ENCODE results near the gene STRA8.

The STRA8 gene, protein sequence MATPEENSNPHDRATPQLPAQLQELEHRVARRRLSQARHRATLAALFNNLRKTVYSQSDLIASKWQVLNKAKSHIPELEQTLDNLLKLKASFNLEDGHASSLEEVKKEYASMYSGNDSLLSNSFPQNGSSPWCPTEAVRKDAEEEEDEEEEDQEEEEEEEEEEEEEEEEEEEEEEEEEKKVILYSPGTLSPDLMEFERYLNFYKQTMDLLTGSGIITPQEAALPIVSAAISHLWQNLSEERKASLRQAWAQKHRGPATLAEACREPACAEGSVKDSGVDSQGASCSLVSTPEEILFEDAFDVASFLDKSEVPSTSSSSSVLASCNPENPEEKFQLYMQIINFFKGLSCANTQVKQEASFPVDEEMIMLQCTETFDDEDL

DNA sequence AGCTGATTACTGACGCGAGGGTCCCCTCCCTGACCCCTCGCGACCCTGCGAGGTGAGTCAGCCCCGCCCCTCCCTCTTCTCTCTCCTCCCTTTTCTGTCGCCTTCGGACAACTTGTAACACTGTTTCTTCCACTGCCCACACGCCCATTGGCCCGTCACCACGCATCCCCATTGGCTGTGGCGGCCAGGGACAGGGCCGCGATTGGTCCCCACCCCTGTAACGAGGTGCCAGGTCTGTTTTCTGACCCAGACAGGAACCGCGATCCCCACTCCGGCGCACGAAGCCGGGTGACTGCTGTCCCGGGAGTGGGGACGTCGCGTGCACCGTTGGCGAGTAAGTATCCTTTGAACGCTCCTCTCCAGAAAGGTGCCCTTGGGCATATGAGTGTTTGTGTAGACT, at the start of gene STRA8:
Gene STRA8 (plus strand): TSS at position 269 of the 400 bp plus-strand sequence. CDS start 6,687 bp downstream, outside the sequence.
- no peak for FAIRE-seq

DNA sequence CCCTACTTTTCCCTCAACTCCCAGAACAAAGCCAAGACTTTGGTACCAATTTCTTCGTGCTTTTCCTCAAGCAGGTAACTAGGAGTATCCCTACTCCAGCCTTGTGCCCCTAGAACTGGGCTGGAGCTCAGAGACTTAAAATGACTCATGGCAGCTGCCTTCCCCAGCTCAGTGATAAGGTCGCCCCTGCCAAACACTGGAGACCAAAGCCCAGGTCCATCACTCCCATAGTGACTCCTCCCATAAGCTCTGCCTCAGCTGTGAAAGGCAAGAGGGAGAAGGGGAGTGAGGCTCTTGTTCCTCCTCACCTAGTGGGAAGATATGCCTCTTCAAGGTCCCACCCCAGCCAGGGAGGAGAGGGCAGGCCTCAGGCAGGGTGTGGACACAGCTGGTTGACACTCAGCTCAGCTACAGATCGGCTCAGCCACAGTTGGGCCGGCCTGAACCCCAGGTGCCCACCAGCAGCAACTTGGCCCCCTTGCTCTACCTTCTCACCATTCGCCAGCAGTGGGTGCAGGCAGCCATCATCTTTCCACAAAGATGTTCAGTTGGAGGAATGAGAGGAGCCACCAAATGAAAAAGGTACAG, 49.3 kb upstream of the STRA8 start:
- FAIRE-seq: no peak

DNA sequence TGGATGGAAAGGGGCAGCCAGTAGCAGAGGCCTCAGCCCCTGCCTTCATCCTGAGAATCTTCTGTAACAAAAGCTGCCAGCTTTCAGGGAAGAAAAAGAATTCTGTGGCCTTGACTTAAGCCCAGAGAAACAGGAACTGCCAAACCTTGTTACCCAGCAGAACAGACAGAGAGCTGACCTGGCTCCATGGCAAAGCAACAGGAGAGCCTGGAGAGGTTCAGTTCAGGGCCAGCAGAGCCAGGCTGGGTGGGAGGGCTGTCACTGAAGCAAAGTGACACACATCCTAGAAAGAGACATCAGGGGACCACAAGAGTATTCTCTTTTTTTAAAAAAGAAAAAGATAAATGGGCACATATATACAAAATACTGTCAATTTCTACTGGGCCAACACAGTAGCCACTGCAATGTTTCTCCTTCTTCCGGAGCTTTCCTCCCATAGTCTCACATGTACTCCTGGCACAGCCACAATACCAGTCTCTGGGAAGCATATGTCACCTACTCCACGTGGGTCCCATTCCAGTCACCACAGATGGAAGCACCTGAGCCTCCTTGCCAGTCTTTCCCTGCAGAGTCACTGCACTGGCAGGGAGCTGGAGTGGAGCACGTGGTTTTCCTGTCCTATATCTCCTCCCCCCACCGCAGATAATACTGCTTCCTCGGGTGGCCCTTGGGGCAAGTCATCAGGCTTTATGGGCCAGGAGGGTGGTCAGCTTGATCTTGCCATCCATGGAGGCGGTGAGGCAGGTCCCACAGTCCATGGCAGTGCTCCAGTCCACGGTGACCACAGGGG, 48.0 kb upstream of the STRA8 start:
- FAIRE-seq: no peak

DNA sequence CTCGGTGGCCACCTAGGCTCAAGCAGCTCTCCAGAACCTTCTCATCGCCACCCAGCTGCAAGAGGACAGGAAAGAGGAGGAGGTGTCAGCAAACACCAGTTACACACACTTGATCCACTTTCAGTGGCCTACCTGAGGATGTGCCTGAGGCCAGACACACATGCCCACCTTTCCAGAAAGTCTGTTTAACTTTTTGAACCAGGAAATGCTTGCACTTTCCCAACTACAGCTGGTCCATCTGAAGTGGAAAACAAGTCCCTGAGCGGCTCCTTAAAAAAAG, 47.4 kb upstream of the STRA8 start:
- FAIRE-seq: no peak

DNA sequence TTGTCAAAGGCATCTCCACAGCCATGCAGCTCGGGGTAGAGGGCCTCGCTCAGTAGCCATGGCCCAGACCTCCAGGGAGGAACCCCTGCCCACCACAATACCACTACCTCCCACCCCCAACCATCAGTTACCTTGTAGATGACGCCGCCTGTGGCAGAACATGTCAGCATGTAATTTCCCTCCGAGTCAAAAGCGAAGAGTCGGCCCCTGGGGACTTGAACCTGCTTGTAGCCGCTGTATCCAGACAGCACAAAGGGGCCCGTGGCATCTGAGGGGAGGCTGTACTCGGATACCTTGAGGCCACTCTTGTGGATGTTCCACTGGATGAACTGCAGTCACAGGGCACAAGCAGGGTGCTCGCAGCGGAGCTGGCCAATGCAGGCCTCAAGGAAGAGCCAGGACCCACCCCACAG, 46.8 kb upstream of the STRA8 start:
- FAIRE-seq: no peak

DNA sequence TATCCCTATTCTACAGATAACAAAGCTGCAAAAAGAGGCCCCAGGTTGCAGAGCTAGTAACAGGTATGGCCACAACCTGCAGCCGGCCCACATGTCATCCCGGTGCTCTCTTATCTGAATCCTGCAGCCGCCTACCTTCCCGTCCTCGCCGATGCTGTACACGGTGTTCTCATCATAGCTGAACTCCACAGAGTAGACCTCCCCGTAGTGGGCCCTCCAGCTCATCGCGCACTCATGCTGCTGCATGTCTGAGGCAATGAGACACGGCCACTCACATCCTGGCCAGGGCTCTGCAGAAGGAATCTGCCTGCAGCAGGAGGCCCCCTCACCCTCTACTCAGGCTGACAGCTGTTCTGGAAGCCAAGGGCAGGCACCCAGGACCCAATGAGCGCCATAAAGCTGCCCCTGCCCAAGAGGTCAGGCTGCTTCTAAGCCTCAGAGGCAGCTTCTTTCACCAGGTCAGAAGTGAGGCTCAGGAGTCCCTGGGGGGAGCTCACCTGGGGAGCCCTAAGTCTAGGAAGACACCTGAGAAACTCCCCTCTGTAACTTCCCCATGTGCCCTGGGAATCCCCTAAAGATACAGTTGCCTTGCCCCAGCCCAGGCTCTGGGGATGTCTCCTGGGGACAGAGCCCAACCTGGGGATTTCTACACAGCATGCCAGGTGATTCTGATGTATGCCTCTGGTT, 45.2 kb upstream of the STRA8 start:
- FAIRE-seq: no peak

DNA sequence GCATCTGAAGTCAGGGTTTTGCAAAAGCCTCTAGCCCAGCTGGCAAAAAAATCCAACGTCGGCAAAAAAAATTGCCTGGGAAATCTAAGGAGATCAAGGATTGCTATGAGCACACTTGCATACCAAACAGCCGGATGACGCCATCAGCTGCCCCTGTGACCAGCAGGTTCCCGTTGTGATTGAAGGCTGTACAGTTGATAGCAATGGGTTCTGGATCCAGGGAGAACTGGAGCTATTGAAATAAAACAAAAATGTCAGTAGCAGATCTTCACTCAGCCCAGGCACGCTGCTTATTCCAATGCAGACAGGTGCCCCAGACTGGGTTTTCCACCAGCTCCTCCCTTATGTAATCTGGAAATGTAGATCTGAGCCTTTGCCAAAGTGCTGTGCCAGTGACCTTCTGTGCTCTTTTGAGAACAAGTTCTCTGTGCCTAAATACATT, 44.4 kb upstream of the STRA8 start:
- FAIRE-seq: no peak

DNA sequence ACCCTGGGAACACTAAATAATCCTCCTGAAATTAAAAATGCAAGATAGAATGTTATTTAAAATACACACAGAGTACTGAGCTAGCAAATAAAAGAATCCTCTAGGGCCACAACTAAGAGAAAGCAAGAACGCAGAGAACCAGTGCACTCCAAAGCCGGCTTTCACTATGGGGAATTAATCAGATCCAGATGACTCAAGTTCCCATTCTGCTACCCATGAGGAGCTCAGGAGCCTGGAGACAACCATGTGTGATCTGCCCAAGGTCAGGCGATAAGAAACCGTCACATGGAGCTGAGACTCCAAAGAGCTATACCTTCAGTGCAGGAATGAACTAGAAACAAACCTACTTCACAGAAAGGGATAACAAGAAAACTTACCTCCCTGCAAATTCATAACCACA, 43.7 kb upstream of the STRA8 start:
- FAIRE-seq: no peak

DNA sequence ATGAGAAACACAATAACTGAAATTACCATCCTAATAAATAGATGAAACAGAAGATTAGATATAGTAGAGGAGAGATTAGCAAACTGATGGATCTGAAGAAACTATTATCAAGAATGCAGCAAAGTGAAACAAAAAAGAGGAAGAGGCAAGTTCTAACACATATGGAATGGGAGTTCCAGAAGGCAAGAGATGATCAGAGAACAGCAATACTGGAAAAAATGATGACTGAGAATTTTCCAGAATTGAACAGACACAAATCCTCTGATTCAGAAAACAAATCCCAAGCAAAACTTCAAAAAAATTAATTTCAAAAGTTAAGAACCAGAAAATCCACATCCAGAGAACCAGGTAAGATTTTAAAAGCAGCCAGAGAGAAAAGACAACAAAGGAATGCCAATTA, 42.9 kb upstream of the STRA8 start:
- no peak for FAIRE-seq

DNA sequence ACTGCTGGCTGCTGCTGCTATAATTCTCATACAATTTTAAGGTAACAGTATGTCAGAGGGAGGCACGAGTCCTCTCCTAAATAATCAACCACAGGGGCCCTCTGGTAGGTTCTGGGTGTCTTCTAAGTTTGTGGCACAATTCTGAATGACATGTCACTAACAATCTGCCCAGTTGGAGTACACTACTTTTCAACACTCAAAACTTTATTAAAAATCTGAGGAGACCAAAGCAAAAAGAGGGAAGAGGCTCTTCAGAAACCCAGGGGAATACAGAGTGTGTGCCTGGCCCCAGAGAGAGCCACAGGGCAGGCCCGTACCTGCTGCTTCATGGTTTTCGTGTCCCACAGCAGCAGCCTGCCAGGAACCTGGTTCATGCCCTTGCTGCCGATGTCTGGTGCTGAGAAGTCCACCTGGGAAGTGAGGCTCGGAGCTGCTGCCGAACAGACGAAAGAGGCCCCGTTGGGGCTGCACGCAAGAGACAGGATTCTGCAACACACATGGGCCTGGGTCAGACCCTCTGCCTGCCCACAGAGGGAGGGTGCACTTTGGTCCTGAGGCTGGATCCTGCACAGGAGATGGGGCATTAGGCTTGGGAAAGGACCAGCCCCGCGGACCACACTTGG, 40.6 kb upstream of the STRA8 start:
- no peak for FAIRE-seq

DNA sequence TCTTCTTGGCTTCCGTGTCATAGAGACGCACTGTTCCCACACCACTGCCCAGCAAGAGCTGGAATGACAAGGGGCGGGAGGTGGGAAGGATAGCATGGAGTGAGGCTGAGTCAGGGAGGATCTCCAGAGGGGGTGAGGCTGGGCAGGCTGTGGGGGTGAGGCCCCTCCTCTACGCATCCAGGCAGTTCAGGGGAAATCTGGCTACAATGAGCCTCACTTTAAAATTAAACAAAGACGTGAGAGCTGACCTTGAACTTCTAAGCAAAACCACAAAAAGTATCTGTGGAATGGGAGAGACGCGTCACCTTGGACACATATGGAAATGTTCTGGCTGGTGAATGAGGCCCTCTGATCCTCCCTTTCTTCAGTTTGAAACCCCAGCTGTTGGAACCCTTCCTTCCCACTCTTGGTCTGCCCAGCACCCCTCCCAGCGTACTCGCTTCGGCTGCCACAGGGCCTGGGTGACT, 40.0 kb upstream of the STRA8 start:
- FAIRE-seq: no peak

DNA sequence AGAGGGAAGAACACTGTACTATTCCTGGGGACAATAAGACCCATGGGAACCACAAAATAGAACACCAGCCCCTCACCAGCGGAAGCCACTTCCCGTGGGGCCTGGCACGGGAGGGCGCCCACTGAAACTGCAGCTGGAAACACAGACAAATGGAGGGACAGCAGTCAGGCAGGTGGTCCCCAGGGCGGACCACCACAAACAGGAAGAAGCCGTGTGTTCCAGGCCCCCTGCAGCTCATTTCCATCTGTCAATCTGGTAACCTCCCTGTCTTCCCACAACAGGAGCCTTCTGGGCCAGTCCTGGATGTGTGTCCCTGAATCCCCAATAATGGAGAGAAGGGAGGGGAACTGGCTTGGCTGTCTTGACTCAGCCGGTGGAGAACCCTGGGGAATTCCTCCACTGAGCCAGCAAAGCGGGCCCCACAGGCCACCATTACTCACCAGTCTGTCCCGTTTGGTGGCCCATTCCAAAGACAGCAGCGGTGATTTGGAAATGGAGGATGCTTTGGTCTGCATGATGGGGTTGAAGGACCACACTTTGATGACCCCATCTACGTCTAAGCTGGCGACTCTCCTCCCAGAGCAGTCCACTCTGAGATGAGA, 39.0 kb upstream of the STRA8 start:
- no peak for FAIRE-seq

DNA sequence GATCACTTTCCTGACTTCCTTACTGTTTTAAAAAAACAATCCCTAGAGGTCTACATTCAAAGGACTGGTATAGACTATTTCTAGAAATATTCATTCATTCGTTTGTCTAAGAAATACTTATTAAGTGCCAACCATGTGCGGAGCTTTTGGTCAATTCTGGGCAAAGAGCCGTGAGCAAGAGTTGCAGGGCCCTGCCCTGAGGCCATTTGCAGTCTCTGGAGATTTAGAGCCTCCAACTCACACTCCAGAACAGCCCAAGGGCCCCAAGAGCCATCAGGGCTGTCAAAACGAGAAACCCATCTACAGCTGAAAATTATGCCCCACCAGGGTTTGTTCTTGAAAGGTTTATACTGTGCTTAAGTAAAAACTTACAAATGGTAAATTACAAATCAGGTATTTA, 38.5 kb upstream of the STRA8 start:
- FAIRE-seq: no peak

DNA sequence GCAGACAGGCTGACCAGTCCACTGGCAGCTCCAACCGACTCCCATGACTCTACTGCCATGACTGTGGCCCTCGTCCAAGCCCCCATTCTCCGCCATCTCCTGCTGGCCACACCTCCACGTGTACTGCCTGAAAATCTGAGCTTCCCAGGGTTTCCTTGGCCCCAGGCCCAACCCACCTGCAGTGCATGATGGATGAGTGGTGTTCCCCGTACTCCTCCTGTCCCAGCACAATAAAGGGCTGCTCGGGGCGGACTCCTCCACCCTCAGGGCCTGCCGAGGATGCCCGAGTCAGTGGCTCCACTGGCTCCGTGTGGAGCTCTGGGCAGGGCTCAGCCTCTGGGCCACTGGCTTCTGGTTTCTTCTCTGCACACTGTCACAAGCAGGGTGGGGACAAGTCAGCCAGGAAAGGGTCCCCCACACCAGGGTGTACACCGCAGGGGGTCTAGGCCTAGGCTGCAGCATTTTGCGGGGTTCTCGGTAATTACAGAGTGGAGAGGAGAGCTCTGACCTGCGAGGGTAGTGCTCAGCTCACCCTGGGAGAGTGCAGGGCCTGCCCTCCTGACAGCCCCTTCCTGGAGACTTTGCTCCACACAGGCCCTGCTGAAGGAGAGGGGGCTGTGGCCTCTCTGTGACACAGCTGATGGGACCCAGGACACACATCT, 37.5 kb upstream of the STRA8 start:
- FAIRE-seq: no peak

DNA sequence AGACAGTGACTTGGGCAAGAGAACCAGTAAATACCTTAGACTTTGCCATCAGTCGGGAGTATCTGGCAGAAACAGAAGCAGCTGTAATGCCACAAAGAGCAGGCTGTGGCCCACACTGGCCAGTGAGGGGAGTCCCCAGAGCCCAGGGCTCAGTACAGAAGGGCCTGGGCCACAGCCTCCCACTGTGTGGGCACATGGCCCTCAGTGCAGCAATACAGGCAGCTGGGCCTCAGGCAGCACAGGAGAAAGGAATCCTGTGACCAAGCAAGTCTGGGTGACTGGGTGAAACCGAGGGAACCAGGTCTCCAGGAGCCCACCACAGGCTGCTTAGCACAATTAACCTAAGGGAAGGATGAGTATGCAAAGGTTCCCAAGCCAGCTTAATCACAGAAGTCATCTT, 36.3 kb upstream of the STRA8 start:
- no peak for FAIRE-seq

DNA sequence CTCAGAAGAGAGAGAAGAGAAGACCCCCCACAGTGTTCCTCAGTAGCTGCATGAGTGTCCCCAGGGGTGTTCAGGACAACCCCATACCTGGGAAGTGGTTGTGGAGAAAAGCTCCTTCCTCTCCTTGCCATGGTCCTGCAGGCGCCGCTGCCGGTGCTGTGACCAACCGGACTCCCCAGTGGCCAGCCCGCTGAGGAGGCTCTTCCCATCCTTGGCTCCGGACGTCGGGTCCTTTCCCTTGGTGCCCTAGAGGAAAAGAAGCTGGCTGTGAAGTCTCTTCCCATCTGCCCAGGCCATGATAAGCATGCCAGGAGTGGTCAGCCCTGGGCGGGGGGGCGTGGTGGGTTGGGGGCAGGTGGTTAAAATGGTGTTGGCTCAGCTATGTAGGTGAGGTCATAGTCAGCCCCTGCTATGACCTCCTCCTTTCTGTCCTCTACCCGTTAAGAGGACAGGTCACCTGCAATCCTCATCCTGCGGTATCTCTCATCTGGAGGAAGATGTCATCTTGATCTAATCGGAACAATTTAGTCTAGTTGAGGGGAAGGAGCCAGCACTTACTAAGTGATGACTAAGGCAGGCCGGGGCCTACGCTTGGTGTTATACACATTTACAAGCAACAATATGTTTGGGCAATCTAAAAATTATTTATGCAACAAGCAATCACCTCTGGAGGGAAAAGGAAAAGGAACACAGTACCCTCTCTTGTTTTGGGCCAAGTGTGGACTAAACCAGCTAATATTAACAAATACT, 35.6 kb upstream of the STRA8 start:
- no peak for FAIRE-seq

DNA sequence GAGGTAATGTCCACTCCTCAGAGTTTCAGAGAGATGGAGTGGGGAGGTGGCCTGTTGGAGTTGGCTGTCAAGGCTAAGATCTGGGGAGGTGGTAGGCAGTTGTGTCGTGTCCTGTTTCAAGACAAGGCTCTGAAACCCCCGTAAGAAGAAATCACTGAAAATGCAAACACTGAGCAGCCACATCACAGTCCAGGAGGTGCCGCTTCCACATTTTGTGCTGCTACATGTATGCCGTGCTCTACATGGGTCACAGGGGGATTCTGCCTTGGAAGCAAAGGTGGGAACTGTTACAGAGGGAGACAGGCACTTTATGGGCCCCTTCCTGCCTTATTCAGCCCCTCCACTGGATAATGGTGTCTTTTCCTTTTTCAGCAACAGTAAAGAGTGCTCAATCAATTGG, 34.2 kb upstream of the STRA8 start:
- FAIRE-seq: no peak

DNA sequence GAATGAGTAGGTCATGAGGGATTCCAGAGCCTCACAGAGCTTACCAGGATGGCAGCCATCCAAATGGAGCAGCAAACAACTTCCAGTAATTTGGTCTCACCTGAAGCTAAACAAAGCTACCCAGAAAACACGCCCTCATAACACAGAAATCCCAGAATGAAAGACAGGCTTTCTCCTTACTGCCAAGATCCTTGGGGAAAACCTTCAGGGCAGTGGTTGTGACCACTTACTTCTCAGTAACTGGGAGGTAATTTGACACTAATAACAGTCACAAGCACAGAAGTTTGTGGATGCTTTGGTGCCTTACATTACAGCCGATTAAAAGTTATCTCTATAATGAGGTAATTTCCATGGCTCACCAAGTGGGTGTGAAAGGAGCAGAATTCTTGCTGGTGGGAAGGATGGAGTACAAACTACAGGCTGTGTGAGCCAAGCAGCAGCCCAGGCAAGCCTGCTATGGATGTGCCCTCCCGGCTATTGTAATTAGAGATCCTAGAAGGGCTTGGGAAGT, 32.8 kb upstream of the STRA8 start:
- no peak for FAIRE-seq

DNA sequence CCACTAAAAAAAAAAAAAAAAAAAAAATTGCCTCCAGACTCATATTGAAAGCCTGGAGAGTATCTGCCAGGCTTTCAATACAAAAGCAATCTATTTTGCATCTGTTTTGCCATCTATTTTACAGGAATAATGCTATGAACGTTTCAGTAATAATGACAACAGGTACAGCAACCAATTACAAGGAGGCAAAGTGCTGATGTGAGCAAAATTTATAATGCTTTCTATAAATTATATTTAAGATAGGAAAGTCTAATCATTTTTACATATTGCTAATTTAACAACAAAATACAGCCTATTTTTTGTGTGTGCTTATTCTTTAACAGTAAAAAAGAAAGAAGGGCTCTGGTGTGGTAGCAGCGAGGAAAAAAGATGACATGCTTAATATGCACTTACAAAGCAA, 32.3 kb upstream of the STRA8 start:
- no peak for FAIRE-seq

DNA sequence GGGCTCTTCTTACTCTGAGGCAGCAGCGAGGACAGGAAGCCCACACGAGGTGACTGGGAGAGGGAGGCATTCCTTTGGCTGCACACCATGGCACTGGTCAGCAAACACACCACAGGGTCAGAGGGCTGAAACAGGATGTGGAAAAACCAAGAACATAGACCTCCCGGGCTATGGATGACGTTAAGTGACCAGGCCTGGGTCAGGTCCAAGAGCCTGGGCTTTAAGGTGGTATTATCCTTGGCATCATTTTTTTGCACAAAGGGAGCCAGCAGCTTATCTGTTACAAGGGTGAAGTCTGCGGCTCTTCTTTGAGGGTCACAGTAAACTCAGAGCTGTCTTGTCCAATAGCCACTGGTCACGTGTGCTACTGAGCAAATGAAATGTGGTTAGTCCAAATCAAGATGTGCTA, 29.3 kb upstream of the STRA8 start:
- FAIRE-seq: no peak

DNA sequence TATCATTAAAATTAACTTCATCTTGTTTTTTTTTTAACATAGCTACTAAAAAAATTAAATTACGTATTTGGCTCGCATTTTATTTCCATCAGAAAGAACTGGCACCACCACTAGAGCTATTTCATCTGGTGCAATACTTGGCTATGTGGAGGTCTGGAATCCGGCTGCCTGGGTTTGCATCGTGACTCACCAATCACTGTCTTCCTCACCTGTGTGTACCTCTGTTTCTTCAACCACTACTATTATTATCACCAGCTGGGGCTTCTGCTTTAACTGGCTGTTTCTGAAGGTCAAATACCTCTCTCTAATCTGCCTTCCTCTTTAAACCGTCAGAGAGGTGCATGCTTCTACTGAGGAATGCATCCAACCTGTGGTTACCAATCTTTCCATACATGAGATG, 28.8 kb upstream of the STRA8 start:
- FAIRE-seq: no peak

All from colon (tissue), 2 donors.